Measurements from ENCODE around the gene FAM98C.

FAM98C gene

DNA sequence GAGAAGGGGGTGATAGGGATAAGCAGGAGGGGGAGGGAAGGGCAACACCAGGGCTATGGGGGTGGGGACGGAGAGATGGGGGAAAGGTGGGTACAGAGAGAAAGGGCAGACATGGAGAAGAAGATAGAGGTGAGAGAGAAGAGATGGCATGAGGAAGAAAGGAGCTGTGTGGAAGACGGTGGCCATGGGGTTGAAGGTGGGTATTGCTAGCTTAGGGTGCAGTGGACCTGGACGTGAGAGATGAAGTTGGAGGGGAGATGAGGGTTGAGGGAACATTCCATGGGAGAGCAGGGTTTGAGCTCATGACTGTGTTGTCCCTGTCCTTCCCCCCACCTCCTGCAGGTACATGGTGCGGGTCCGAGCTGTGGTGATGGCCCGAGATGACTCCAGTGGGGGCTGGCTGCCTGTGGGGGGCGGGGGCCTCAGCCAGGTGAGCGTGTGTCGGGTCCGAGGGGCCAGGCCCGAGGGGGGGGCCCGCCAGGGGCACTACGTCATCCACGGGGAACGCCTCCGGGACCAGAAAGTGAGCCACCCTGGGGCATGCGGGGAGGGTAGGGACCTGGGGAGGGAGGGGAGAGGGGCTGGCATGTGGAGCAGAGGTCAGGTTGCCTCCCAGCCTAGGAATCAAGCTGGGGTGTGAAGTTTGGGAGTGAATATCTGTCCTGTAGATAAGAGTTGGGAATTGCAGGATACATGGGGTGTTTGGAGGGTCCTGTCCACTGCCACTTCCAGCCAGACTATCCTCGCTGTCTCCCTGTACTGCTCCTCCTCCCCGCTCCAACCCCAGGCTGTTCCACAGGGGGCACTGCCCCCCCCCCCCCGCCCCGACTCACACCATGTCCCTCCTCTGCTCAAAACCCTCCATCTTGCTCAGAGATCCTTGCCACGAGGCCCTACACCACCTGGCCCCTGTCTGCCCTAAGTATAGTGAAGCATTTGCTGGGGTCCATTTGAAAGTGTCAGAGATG is 12.7 kb upstream of the FAM98C start:
- TF ChIP-seq CTCF (IDR thresholded peaks at IDR 0.05; ENCODE audit: unreplicated experiment in 3 of 3), result no peak
- Mint-ChIP-seq H3K9me3 (peaks cover 3% of the 10 kb centered on the region), H3K36me3 (ENCODE audit: low read depth) (peaks cover 18% of the 10 kb centered on the region), H3K27ac (no peak overlapping the region), H3K4me3 (peak overlapping the region; percentile 80 to 92 (median 85)), H3K27me3 (ENCODE audit: low read depth) (peaks cover 33% of the 10 kb centered on the region), H3K4me1 (peaks cover 16% of the 10 kb centered on the region)

DNA sequence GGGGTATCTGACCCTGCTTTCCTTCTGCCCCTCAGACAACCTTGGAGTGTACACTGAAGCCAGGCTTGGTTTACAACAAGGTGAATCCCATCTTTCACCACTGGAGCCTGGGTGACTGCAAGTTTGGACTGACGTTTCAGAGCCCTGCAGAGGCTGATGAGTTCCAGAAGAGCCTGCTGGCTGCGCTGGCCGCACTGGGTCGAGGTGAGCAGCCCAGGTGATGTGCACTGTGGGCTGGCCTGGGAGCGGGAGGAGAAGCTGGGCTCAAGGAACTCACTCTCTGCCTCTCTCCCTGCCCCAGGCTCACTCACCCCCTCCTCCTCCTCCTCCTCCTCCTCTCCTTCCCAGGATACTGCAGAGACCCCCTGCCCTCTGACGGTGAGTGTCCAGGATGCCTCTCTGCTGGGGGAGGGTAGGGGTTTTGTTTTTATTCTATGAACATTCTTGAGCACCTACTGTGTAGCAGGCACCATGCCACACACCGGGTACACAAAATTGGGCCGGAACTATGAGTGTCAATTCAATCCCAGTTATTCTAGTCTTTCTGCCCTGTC is 10.9 kb upstream of the FAM98C start:
- Mint-ChIP-seq H3K4me3 (no peak overlapping the region), H3K9me3 (peaks cover 10% of the 10 kb centered on the region), H3K36me3 (ENCODE audit: low read depth) (peaks cover 26% of the 10 kb centered on the region), H3K4me1 (peaks cover 16% of the 10 kb centered on the region), H3K27me3 (ENCODE audit: low read depth) (peaks cover 37% of the 10 kb centered on the region), H3K27ac (no peak overlapping the region)
- no peak for TF ChIP-seq CTCF (IDR thresholded peaks at IDR 0.05; ENCODE audit: unreplicated experiment in 3 of 3)

DNA sequence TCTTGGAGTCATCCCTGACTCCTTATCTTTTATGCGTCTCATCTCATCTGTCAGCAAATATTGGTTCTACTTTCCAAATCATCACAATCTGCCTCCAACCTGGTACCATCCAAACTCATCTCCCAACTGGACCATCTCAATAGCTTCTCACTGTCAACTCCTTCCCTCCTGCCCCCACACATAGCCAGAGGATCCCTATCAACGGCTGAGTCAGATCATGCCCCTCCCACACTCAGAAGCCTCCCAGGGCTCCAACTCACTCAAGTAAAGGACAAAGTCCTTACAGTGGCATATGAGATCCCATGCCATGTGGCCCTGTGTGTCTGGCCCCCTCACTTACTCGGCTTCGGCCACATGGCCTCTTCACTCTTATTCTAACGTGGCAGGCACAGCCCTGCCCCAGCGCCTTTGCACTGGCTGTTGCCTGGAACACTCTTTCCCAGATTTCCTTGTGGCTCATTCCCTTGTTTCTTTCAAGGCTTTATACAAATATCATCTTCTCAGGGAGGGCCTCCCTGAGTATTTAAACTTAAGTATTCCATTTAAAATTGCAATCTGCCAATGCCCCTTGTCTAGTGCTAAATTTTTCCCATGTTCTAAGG is 10.1 kb upstream of the FAM98C start:
- TF ChIP-seq CTCF (IDR thresholded peaks at IDR 0.05; ENCODE audit: unreplicated experiment in 3 of 3), result no peak
- H3K9me3 Mint-ChIP-seq, result peaks cover 10% of the 10 kb centered on the region
- peaks cover 27% of the 10 kb centered on the region for H3K36me3 Mint-ChIP-seq (ENCODE audit: low read depth)
- H3K4me1 Mint-ChIP-seq, result peaks cover 11% of the 10 kb centered on the region
- H3K4me3 Mint-ChIP-seq, result peak overlapping the region in 1 of 3 experiments; percentile 41
- H3K27ac Mint-ChIP-seq, result no peak overlapping the region
- H3K27me3 Mint-ChIP-seq (ENCODE audit: low read depth), result peaks cover 33% of the 10 kb centered on the region

DNA sequence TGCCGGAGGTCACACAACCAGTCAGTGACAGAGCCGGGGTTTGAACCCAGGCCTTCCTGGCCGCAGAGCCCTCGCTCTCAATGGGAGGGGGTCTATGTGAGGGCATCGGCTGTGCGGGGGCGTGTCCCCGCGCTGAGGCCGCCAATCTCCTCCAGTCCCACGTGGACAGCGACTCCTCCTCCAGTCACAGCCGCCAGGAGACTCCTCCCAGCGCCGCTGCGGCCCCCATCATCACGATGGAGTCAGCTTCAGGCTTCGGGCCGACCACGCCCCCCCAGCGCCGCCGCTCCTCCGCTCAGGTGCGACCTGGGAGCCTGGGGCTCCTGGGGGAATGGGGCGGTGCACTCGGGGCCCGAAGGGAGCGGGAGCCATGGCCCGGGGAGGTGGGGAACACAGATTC is 8.4 kb upstream of the FAM98C start:
- peaks cover 27% of the 10 kb centered on the region for H3K36me3 Mint-ChIP-seq (ENCODE audit: low read depth)
- H3K4me3 Mint-ChIP-seq, result no peak overlapping the region
- no peak for TF ChIP-seq CTCF (IDR thresholded peaks at IDR 0.05; ENCODE audit: unreplicated experiment in 3 of 3)
- H3K27ac Mint-ChIP-seq, result no peak overlapping the region
- peaks cover 10% of the 10 kb centered on the region for H3K9me3 Mint-ChIP-seq
- peaks cover 29% of the 10 kb centered on the region for H3K27me3 Mint-ChIP-seq (ENCODE audit: low read depth)
- peaks cover 3% of the 10 kb centered on the region for H3K4me1 Mint-ChIP-seq

DNA sequence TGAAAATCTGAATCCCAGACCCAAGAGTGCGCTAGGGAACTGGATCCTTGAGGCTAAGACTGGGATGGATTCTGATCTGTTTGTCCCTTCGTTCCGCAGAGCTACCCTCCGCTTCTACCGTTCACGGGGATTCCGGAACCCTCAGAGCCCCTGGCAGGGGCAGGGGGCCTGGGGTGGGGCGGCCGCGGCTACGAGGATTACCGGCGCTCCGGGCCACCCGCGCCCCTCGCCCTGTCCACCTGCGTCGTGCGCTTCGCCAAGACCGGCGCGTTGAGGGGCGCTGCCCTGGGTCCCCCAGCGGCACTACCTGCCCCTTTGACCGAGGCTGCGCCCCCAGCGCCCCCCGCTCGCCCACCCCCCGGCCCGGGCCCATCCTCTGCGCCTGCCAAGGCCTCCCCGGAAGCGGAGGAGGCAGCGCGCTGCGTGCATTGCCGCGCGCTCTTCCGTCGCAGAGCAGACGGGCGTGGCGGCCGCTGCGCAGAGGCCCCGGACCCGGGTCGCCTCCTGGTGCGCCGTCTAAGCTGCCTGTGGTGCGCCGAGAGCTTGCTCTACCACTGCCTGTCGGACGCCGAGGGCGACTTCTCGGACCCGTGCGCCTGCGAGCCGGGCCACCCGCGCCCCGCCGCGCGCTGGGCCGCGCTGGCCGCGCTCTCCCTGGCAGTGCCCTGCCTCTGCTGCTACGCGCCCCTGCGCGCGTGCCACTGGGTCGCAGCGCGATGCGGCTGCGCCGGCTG is 7.3 kb upstream of the FAM98C start:
- Mint-ChIP-seq H3K4me3 (no peak overlapping the region), H3K27me3 (ENCODE audit: low read depth) (peaks cover 24% of the 10 kb centered on the region), H3K9me3 (peaks cover 10% of the 10 kb centered on the region), H3K36me3 (ENCODE audit: low read depth) (peaks cover 27% of the 10 kb centered on the region), H3K4me1 (no peaks in the 10 kb centered on the region), H3K27ac (no peak overlapping the region)
- TF ChIP-seq CTCF (IDR thresholded peaks at IDR 0.05; ENCODE audit: unreplicated experiment in 3 of 3), result no peak

All from nephron (organoid).